ENCODE data around the gene TRIM66.

The TRIM66 gene

GRCh38 chr11:8596504-8597046 is 85.9 kb downstream of the TRIM66 start:
- peak; percentile 19 for DNase-seq (ENCODE audit: low read depth)
- no peak for TF ChIP-seq CTCF (IDR thresholded peaks at IDR 0.05; ENCODE audit: low read length, missing control alignments)
- H3K4me3 ChIP-seq (replicated peaks; ENCODE audit: low read depth, low read length) = no peak overlapping the region

GRCh38 chr11:8593935-8594909 is 88.2 kb downstream of the TRIM66 start, which contains the start of gene STK33:
Gene STK33 (minus strand): TSS chr11:8594228. CDS start chr11:8474905, 119,323 bp downstream.
- DNase-seq (ENCODE audit: low read depth) = peak; percentile 29
- H3K4me3 ChIP-seq (replicated peaks; ENCODE audit: low read depth, low read length) = peak within 1 kb of the TSS; percentile 54
- TF ChIP-seq CTCF (IDR thresholded peaks at IDR 0.05; ENCODE audit: low read length, missing control alignments) = no peak

- peak overlapping the region; percentile 54 for H3K4me3 ChIP-seq (replicated peaks; ENCODE audit: low read depth, low read length)
- no peak for TF ChIP-seq CTCF (IDR thresholded peaks at IDR 0.05; ENCODE audit: low read length, missing control alignments)
- DNase-seq (ENCODE audit: low read depth) = no peak
These were observed 89.0 kb downstream of the TRIM66 start for GRCh38 chr11:8593455-8593854.

- no peak for TF ChIP-seq CTCF (IDR thresholded peaks at IDR 0.05; ENCODE audit: low read length, missing control alignments)
- no peak for DNase-seq (ENCODE audit: low read depth)
- no peak overlapping the region for H3K4me3 ChIP-seq (replicated peaks; ENCODE audit: low read depth, low read length)
These were observed 94.5 kb downstream of the TRIM66 start for GRCh38 chr11:8587915-8588314.

GRCh38 chr11:8586805-8587204 is 95.7 kb downstream of the TRIM66 start:
- TF ChIP-seq CTCF (IDR thresholded peaks at IDR 0.05; ENCODE audit: low read length, missing control alignments) = no peak
- H3K4me3 ChIP-seq (replicated peaks; ENCODE audit: low read depth, low read length) = no peak overlapping the region
- no peak for DNase-seq (ENCODE audit: low read depth)

- H3K4me3 ChIP-seq (replicated peaks; ENCODE audit: low read depth, low read length) = no peak overlapping the region
- no peak for DNase-seq (ENCODE audit: low read depth)
- no peak for TF ChIP-seq CTCF (IDR thresholded peaks at IDR 0.05; ENCODE audit: low read length, missing control alignments)
These were observed 96.3 kb downstream of the TRIM66 start for GRCh38 chr11:8586184-8586583.

Data from fibroblast of pulmonary artery (primary cell).